A549 (cell line): ENCODE results near the gene GOLGA3. TPM values are rescaled to one million over a fixed set of nuclear protein-coding genes. Genes with fewer than 3 reads are reported as not detected.

Experiments used
- ATAC-seq, 2 experiments: fragments of 200-7000 bp in 1 of 2; fragments of >200 bp in 1 of 2; cut with Nextera tagmentation in 1 of 2; cut with Tn5 transposase in 1 of 2; 3 replicates each; pipeline versions ENCODE4 v1.8.0 to v1.9.1; 2018 to 2020; ENCODE audit warnings: mild to moderate bottlenecking in 1 of 2, moderate library complexity in 1 of 2
- CTCF ChIA-PET: fragments of 300-600 bp; sonication (Branson Sonifier 250); formaldehyde crosslinking; extraction: SDS; loops from one replicate; lab custom pipeline; 2021; ENCODE audit warnings: antibody characterized with exemption, inconsistent platforms; lab: Yijun Ruan, JAX
- POLR2A ChIA-PET: fragments of 350-600 bp; formaldehyde crosslinking; extraction: SDS; loops from one replicate; lab custom pipeline; 2021; ENCODE audit warnings: antibody characterized with exemption, inconsistent platforms; lab: Yijun Ruan, JAX
- DNase-seq, 2 experiments: peaks; one replicate each; pipeline versions ENCODE4 v3.0.0 to v3.0.0-alpha.2; 2011 to 2016; ENCODE audit warnings: low read depth in 1 of 2, low spot score in 1 of 2
- FAIRE-seq: peaks from 2 replicates; lab custom pipeline; 2011; peaks lifted over from hg19 to GRCh38; lab: Jason Lieb, UNC
- H3K27ac ChIP-seq, 2 experiments: fragments of >200 bp; sonication (Bioruptor Twin); formaldehyde crosslinking; 3 replicates each; pipeline ENCODE4 v1.5.1; 2016 to 2017
- H3K4me1 ChIP-seq: fragments of >200 bp; sonication (Bioruptor Twin); formaldehyde crosslinking; 3 replicates; pipeline ENCODE4 v1.6.1; 2016
- H3K4me2 ChIP-seq: fragments of >200 bp; sonication (Bioruptor Twin); formaldehyde crosslinking; 3 replicates; pipeline ENCODE4 v1.6.1; 2016
- H3K4me3 ChIP-seq: fragments of >200 bp; sonication (Bioruptor Twin); formaldehyde crosslinking; 3 replicates; pipeline ENCODE4 v1.5.1; 2016
- H3K9me3 ChIP-seq: fragments of >200 bp; sonication (Bioruptor Twin); formaldehyde crosslinking; 3 replicates; pipeline ENCODE4 v1.6.1; 2016
- BHLHE40 ChIP-seq: IDR thresholded peaks from 2 replicates; pipeline ENCODE4 v1.6.1; 2012; ENCODE audit warnings: low read depth, low read length, inconsistent platforms
- CHD2 ChIP-seq: fragments of 150-350 bp; IDR thresholded peaks from 2 replicates; pipeline ENCODE4 v1.6.1; 2014; ENCODE audit warnings: low read length; ENCODE audit not compliant: partially characterized antibody
- E2F6 ChIP-seq: IDR thresholded peaks from 2 replicates; pipeline ENCODE4 v1.6.1; 2012; ENCODE audit warnings: low read depth, borderline replicate concordance
- EP300 ChIP-seq, 2 experiments: fragments of >200 bp; sonication (Bioruptor Twin); formaldehyde crosslinking; IDR thresholded peaks; 2 replicates in 1 of 2; 3 replicates in 1 of 2; pipeline ENCODE4 v1.6.1; 2016 to 2017
- ESRRA ChIP-seq: fragments of 150-350 bp; IDR thresholded peaks from 2 replicates; pipeline ENCODE4 v1.6.1; 2014; ENCODE audit warnings: mild to moderate bottlenecking, low read length, borderline replicate concordance
- FOSL2 ChIP-seq, 2 experiments: fragments of 450-650 bp in 1 of 2; fragments of >200 bp in 1 of 2; sonication (Bioruptor Twin) in 1 of 2; formaldehyde crosslinking; IDR thresholded peaks; 2 replicates each; pipeline versions ENCODE4 v1.5.0 to v1.6.1; 2016 to 2020; ENCODE audit warnings: mild to moderate bottlenecking in 1 of 2, moderate library complexity in 1 of 2
- FOXS1 ChIP-seq: fragments of 250-450 bp; sonication (Bioruptor Pico); IDR thresholded peaks from 2 replicates; pipeline ENCODE4 v1.5.0; 2020; ENCODE audit warnings: mild to moderate bottlenecking, moderate library complexity
- GATA3 ChIP-seq: IDR thresholded peaks from 2 replicates; pipeline ENCODE4 v1.6.1; 2012; ENCODE audit warnings: borderline replicate concordance
- HDAC2 ChIP-seq: fragments of 200-600 bp; sonication (generic); IDR thresholded peaks from 2 replicates; pipeline ENCODE4 v1.6.1; 2016
- HEYL ChIP-seq: fragments of 250-450 bp; sonication (Bioruptor Pico); IDR thresholded peaks from 2 replicates; pipeline ENCODE4 v1.8.0; 2021; ENCODE audit warnings: mild to moderate bottlenecking, moderate library complexity
- HOXB13 ChIP-seq: fragments of 250-450 bp; sonication (Bioruptor Pico); IDR thresholded peaks from 2 replicates; pipeline ENCODE4 v1.5.0; 2020; ENCODE audit warnings: low read depth, mild to moderate bottlenecking, moderate library complexity
- HOXB5 ChIP-seq: fragments of 250-450 bp; sonication (Bioruptor Pico); IDR thresholded peaks from 2 replicates; pipeline ENCODE4 v1.5.0; 2020; ENCODE audit warnings: mild to moderate bottlenecking, moderate library complexity
- JUNB ChIP-seq: fragments of >200 bp; sonication (Bioruptor Twin); formaldehyde crosslinking; IDR thresholded peaks from 2 replicates; pipeline ENCODE4 v1.6.1; 2016
- KDM1A ChIP-seq: fragments of 200-600 bp; sonication (generic); IDR thresholded peaks from 2 replicates; pipeline ENCODE4 v1.6.1; 2016; ENCODE audit warnings: low read depth, mild to moderate bottlenecking
- MAFK ChIP-seq: fragments of 450-650 bp; IDR thresholded peaks from 2 replicates; pipeline ENCODE4 v1.6.1; 2014; ENCODE audit not compliant: partially characterized antibody
- PHF8 ChIP-seq: fragments of 200-600 bp; sonication (generic); IDR thresholded peaks from 2 replicates; pipeline ENCODE4 v1.6.1; 2016; ENCODE audit warnings: low read depth, mild to moderate bottlenecking, antibody characterized with exemption, moderate library complexity, borderline replicate concordance
- POLR2AphosphoS2 ChIP-seq: conservative IDR thresholded peaks from 2 replicates; pipeline ENCODE4 v1.6.1; 2012; ENCODE audit warnings: low read length, improper control_type of control experiment, inconsistent platforms
- RCOR1 ChIP-seq: fragments of 150-350 bp; IDR thresholded peaks from 2 replicates; pipeline ENCODE4 v1.6.1; 2014; ENCODE audit warnings: antibody characterized with exemption, low read length, low read depth
- RFX5 ChIP-seq: fragments of 450-650 bp; IDR thresholded peaks from 2 replicates; pipeline ENCODE4 v1.7.1; 2014; ENCODE audit warnings: antibody characterized with exemption, mild to moderate bottlenecking, moderate library complexity
- RNF2 ChIP-seq: fragments of 200-600 bp; sonication (generic); IDR thresholded peaks from 2 replicates; pipeline ENCODE4 v1.6.1; 2016; ENCODE audit warnings: low read depth, mild to moderate bottlenecking, antibody characterized with exemption, moderate library complexity, borderline replicate concordance
- SREBF2 ChIP-seq: fragments of 450-650 bp; IDR thresholded peaks from 2 replicates; pipeline ENCODE4 v1.6.1; 2014; ENCODE audit warnings: mild to moderate bottlenecking, moderate library complexity
- USF2 ChIP-seq: fragments of 450-650 bp; IDR thresholded peaks from 2 replicates; pipeline ENCODE4 v1.6.1; 2014; ENCODE audit warnings: antibody characterized with exemption
- ZNF302 ChIP-seq: fragments of 250-450 bp; sonication (Bioruptor Pico); IDR thresholded peaks from 2 replicates; pipeline ENCODE4 v1.9.0; 2021; ENCODE audit warnings: inconsistent platforms, mild to moderate bottlenecking, moderate library complexity
- ZSCAN20 ChIP-seq: fragments of 250-450 bp; sonication (Bioruptor Pico); IDR thresholded peaks from 2 replicates; pipeline ENCODE4 v1.8.0; 2022; ENCODE audit warnings: mild to moderate bottlenecking, moderate library complexity
- WGBS: methylation state at CpG from one replicate; pipeline ENCODE4 v1.1.6; 2017; ENCODE audit errors: missing lambda C conversion rate; 5-methylcytosine and 5-hydroxymethylcytosine counted together
- polyA plus RNA-seq, 4 experiments: library from polyadenylated mRNA; depleted of rRNA in 3 of 4; stranded (reverse); fragments of >200 nt; fragmentation: RNase III in 1 of 4; extraction: RNeasy Plus Mini Kit Qiagen cat#74134 plus additional on column Dnase treatment in 1 of 4; gene quantifications; 2 replicates in 3 of 4; 3 replicates in 1 of 4; pipeline ENCODE4 v1.2.3, GENCODE V29; 2011 to 2017
- TF ChIP-seq, protein P1 (sequence below): IDR thresholded peaks from 2 replicates; pipeline ENCODE4 v1.6.1; 2012

GOLGA3 gene
- polyA plus RNA-seq, 2 of the 4 experiments (the other 2 are of a cell fraction), result 23.0 to 25.5 TPM

- WGBS, result 94% methylated on average over 26 of the region's 42 CpGs
- ChIA-PET CTCF (no interaction called here), POLR2A (no interaction called here)
- Histone ChIP-seq H3K4me1 (no peaks in the 10 kb centered on the region), H3K9me3 (no peaks in the 10 kb centered on the region), H3K4me2 (no peak overlapping the region), H3K27ac (no peak overlapping the region), H3K4me3 (no peak overlapping the region)
- no peak for FAIRE-seq
- no peak for DNase-seq
- TF ChIP-seq USF2 (no peak), HDAC2 (no peak), RFX5 (no peak), PHF8 (no peak), ESRRA (no peak), FOXS1 (no peak), POLR2AphosphoS2 (no peak), HOXB5 (CRISPR knock-in tag) (no peak), FOSL2 (IDR thresholded peaks at IDR 0.05) (no peak), FOSL2 (CRISPR knock-in tag; IDR thresholded peaks at IDR 0.05) (no peak), KDM1A (no peak), JUNB (no peak), ZNF302 (CRISPR knock-in tag) (no peak), RCOR1 (no peak), CHD2 (no peak), BHLHE40 (no peak), MAFK (no peak), E2F6 (no peak), HOXB13 (no peak), SREBF2 (no peak)
- TF ChIP-seq, protein P1, sequence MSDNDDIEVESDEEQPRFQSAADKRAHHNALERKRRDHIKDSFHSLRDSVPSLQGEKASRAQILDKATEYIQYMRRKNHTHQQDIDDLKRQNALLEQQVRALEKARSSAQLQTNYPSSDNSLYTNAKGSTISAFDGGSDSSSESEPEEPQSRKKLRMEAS, result no peak
- no peak for ATAC-seq
These were observed 6.7 kb upstream of the GOLGA3 start for GRCh38 chr12:132835076-132836025.

DNA sequence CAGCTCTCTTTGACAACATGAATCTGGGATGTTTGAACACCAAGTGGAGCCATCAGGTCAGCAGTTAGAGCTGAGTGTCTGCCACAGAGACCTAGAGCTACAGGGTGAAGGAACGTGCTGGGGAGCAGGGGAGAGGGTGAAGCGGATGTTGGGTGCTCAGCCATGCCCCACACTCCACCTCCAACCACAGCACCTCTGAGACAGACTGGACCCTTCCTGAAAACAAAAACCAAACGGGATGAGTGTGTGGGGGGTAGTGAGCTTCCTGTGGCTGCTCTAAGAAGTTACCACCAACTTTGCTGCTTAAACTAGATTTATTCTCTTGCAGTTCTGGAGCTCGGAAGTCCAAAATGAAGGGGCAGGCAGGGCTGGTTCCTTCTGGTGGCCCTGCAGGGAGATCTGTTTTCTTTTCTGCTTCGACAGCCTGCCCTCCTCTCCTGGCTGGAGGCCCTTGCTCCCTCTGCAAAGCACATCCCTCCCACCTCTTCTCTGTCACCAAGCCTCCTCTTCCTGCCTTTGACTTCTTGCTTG is 5.6 kb upstream of the GOLGA3 start:
- ATAC-seq, result no peak
- Histone ChIP-seq H3K4me1 (no peaks in the 10 kb centered on the region), H3K9me3 (0 out of 3 replicates have a peak, but pooled peaks cover 2% of the 10 kb centered on the region), H3K27ac (no peak overlapping the region), H3K4me2 (no peak overlapping the region), H3K4me3 (no peak overlapping the region)
- DNase-seq, result no peak
- 75% methylated on average over 5 of the region's 5 CpGs for WGBS
- POLR2A ChIA-PET, result no interaction called here
- TF ChIP-seq RNF2, result no peak
- TF ChIP-seq ESRRA, result no peak
- no peak for TF ChIP-seq POLR2AphosphoS2
- no peak for FAIRE-seq
- CTCF ChIA-PET, result interaction anchor here (0.8 to 1.3 kb wide), 2 partner anchors 10 to 18 kb away, joined by 3 read pairs; no protein-coding TSS in a partner anchor

- no peak for FAIRE-seq
- WGBS, result 88% methylated on average over 8 of the region's 8 CpGs
- ChIA-PET POLR2A (no interaction called here), CTCF (interaction anchor here (0.8 to 1.3 kb wide), 2 partner anchors 11 to 19 kb away, joined by 3 read pairs; no protein-coding TSS in a partner anchor)
- TF ChIP-seq EP300 (IDR thresholded peaks at IDR 0.05), result no peak
- TF ChIP-seq HEYL (CRISPR knock-in tag), result no peak
- no peak for TF ChIP-seq ZSCAN20
- no peak for TF ChIP-seq GATA3
- Histone ChIP-seq H3K4me3 (no peak overlapping the region), H3K27ac (no peak overlapping the region), H3K4me1 (no peaks in the 10 kb centered on the region), H3K9me3 (0 out of 3 replicates have a peak, but pooled peaks cover 2% of the 10 kb centered on the region), H3K4me2 (no peak overlapping the region)
- DNase-seq, result no peak
- ATAC-seq, result no peak
These were observed 4.7 kb upstream of the GOLGA3 start for GRCh38 chr12:132833341-132833740.
